Skeletal muscle tissue (tissue), 4 donors: ENCODE measurements around the gene PTPRG. TPM values are rescaled to one million over a fixed set of nuclear protein-coding genes. Genes with fewer than 3 reads are reported as not detected.

Experiments
- H3K27ac ChIP-seq: one replicate; pipeline ENCODE4 v1.7.0; 2013; ENCODE audit warnings: mild to moderate bottlenecking, low read depth, low read length, inconsistent platforms
- H3K27me3 ChIP-seq, 3 donors: one replicate each; pipeline ENCODE4 v1.7.0; 2013; ENCODE audit warnings: low read length in 3 of 3; ENCODE audit not compliant: control insufficient read depth in 3 of 3, insufficient read depth in 3 of 3
- H3K36me3 ChIP-seq, 3 donors: one replicate each; pipeline ENCODE4 v1.7.0; 2013; ENCODE audit warnings: low read length in 3 of 3; ENCODE audit not compliant: control insufficient read depth in 3 of 3, insufficient read depth in 3 of 3
- H3K4me1 ChIP-seq, 3 donors: one replicate each; pipeline ENCODE4 v1.7.0; 2013; ENCODE audit warnings: low read length in 3 of 3, mild to moderate bottlenecking in 3 of 3; ENCODE audit not compliant: control insufficient read depth in 3 of 3, insufficient read depth in 3 of 3
- H3K4me3 ChIP-seq, 3 donors: one replicate each; pipeline ENCODE4 v1.7.0; 2013; ENCODE audit warnings: low read length in 3 of 3
- H3K9ac ChIP-seq, 3 donors: one replicate each; pipeline ENCODE4 v1.7.0; 2013; ENCODE audit warnings: low read length in 3 of 3, mild to moderate bottlenecking in 3 of 3, moderate library complexity in 2 of 3, low read depth in 1 of 3
- H3K9me3 ChIP-seq, 3 donors: one replicate each; pipeline ENCODE4 v1.7.0; 2013; ENCODE audit warnings: low read length in 3 of 3; ENCODE audit not compliant: control insufficient read depth in 3 of 3
- total RNA-seq: library from RNA; depleted of rRNA; stranded (reverse); fragments of >200 nt; gene quantifications from one replicate; pipeline ENCODE4 v1.2.3, GENCODE V29; 2014
- donor health status: Osteomylitis.

PTPRG gene
- total RNA-seq, 1 donor from 2014 or later = 48.5 TPM

- H3K27ac ChIP-seq = no peak overlapping the region
- H3K27me3 ChIP-seq = no peaks in the 10 kb centered on the region
- no peak overlapping the region for H3K9ac ChIP-seq
- H3K36me3 ChIP-seq = peaks cover 0 to 4% (median 0%) of the 10 kb centered on the region in 3 donors
- H3K4me3 ChIP-seq = no peak overlapping the region
- H3K4me1 ChIP-seq = no peaks in the 10 kb centered on the region
- no peaks in the 10 kb centered on the region for H3K9me3 ChIP-seq
Measured at GRCh38 chr3:62229211-62229610, 667.8 kb downstream of the PTPRG start.

- Histone ChIP-seq H3K36me3 (peaks cover 0 to 4% (median 0%) of the 10 kb centered on the region in 3 donors), H3K27me3 (no peaks in the 10 kb centered on the region), H3K4me3 (no peak overlapping the region), H3K4me1 (no peaks in the 10 kb centered on the region), H3K27ac (no peak overlapping the region), H3K9ac (no peak overlapping the region), H3K9me3 (no peaks in the 10 kb centered on the region)
Measured at GRCh38 chr3:62229908-62230307, 668.5 kb downstream of the PTPRG start.

- no peak overlapping the region for H3K4me3 ChIP-seq
- H3K9ac ChIP-seq = no peak overlapping the region
- no peaks in the 10 kb centered on the region for H3K4me1 ChIP-seq
- no peaks in the 10 kb centered on the region for H3K9me3 ChIP-seq
- no peaks in the 10 kb centered on the region for H3K27me3 ChIP-seq
- no peak overlapping the region for H3K27ac ChIP-seq
- H3K36me3 ChIP-seq = no peaks in the 10 kb centered on the region
Measured at GRCh38 chr3:62233065-62233464, 671.7 kb downstream of the PTPRG start.

- H3K9me3 ChIP-seq = no peaks in the 10 kb centered on the region
- no peaks in the 10 kb centered on the region for H3K27me3 ChIP-seq
- H3K36me3 ChIP-seq = no peaks in the 10 kb centered on the region
- H3K27ac ChIP-seq = no peak overlapping the region
- no peaks in the 10 kb centered on the region for H3K4me1 ChIP-seq
- H3K9ac ChIP-seq = no peak overlapping the region
- no peak overlapping the region for H3K4me3 ChIP-seq
Measured at GRCh38 chr3:62236016-62236415, 674.6 kb downstream of the PTPRG start.

GRCh38 chr3:62237286-62237948 lies 676.0 kb downstream of the PTPRG start:
- no peak overlapping the region for H3K4me3 ChIP-seq
- no peaks in the 10 kb centered on the region for H3K9me3 ChIP-seq
- H3K4me1 ChIP-seq = no peaks in the 10 kb centered on the region
- H3K27ac ChIP-seq = no peak overlapping the region
- H3K27me3 ChIP-seq = no peaks in the 10 kb centered on the region
- no peak overlapping the region for H3K9ac ChIP-seq
- no peaks in the 10 kb centered on the region for H3K36me3 ChIP-seq

- H3K9ac ChIP-seq = no peak overlapping the region
- H3K27ac ChIP-seq = no peak overlapping the region
- H3K4me1 ChIP-seq = no peaks in the 10 kb centered on the region
- H3K9me3 ChIP-seq = no peaks in the 10 kb centered on the region
- H3K4me3 ChIP-seq = no peak overlapping the region
- no peaks in the 10 kb centered on the region for H3K36me3 ChIP-seq
- H3K27me3 ChIP-seq = no peaks in the 10 kb centered on the region
Measured at GRCh38 chr3:62238003-62238402, 676.6 kb downstream of the PTPRG start.

- Histone ChIP-seq H3K27me3 (no peaks in the 10 kb centered on the region), H3K4me1 (no peaks in the 10 kb centered on the region), H3K9me3 (no peaks in the 10 kb centered on the region), H3K4me3 (no peak overlapping the region), H3K36me3 (no peaks in the 10 kb centered on the region), H3K9ac (no peak overlapping the region), H3K27ac (no peak overlapping the region)
Measured at GRCh38 chr3:62238431-62238830, 677.1 kb downstream of the PTPRG start.

GRCh38 chr3:62241279-62241678 lies 679.9 kb downstream of the PTPRG start:
- no peak overlapping the region for H3K4me3 ChIP-seq
- H3K9ac ChIP-seq = no peak overlapping the region
- H3K4me1 ChIP-seq = no peaks in the 10 kb centered on the region
- no peaks in the 10 kb centered on the region for H3K9me3 ChIP-seq
- no peaks in the 10 kb centered on the region for H3K36me3 ChIP-seq
- no peak overlapping the region for H3K27ac ChIP-seq
- H3K27me3 ChIP-seq = no peaks in the 10 kb centered on the region

- Histone ChIP-seq H3K27ac (no peak overlapping the region), H3K4me1 (no peaks in the 10 kb centered on the region), H3K9ac (no peak overlapping the region), H3K4me3 (no peak overlapping the region), H3K27me3 (no peaks in the 10 kb centered on the region), H3K9me3 (no peaks in the 10 kb centered on the region), H3K36me3 (no peaks in the 10 kb centered on the region)
Measured at GRCh38 chr3:62242831-62243509, 681.6 kb downstream of the PTPRG start.

- no peaks in the 10 kb centered on the region for H3K36me3 ChIP-seq
- no peak overlapping the region for H3K4me3 ChIP-seq
- H3K9ac ChIP-seq = peak overlapping the region in 1 of 3 donors; percentile 24
- H3K4me1 ChIP-seq = no peaks in the 10 kb centered on the region
- H3K9me3 ChIP-seq = no peaks in the 10 kb centered on the region
- H3K27me3 ChIP-seq = no peaks in the 10 kb centered on the region
- H3K27ac ChIP-seq = no peak overlapping the region
Measured at GRCh38 chr3:62246094-62246493, 684.7 kb downstream of the PTPRG start.
